GM19239 (cell line): ENCODE results near the gene CHEK1.
"Not testable (repeated sequence)": the region's sequence is repeated elsewhere in the genome, so short reads cannot be mapped to it uniquely, and the experiment has no call there.

ENCODE experiments used
- DNase-seq: peaks from one replicate; pipeline ENCODE4 v3.0.0; 2011; ENCODE audit warnings: low spot score; ENCODE audit not compliant: insufficient read length
- FAIRE-seq: peaks from 2 replicates; lab custom pipeline; 2011; peaks lifted over from hg19 to GRCh38; lab: Jason Lieb, UNC

CHEK1 gene

GRCh38 chr11:125624756-125625213 lies at the start of gene CHEK1:
CHEK1 (plus strand) TSS chr11:125625163; CDS start chr11:125626769, 1,606 bp downstream.
- no peak for DNase-seq
- no peak for FAIRE-seq

GRCh38 chr11:125577181-125577580 lies 47.8 kb upstream of the CHEK1 start:
- DNase-seq, FAIRE-seq: not testable (repeated sequence)

DNA sequence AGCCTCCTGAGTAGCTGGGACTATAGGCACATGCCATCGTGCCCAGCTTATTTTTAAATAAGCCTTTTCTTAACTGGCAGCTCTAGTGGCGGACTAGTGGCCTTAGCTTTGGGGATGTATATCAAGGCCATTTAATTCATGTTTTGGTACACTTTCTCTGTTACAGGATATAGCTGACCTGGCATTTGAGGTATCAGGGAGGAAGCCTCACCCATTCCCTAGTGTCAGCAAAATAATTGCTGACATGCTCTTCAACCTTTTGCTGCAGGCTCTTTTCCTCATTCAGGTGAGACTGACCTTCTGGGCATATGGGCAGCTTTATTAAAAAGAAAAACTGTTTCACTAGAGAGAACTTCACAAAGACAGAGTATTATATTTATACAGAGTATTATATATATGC lies 46.2 kb upstream of the CHEK1 start:
- no peak for DNase-seq
- FAIRE-seq: no peak

- no peak for FAIRE-seq
These were observed 45.2 kb upstream of the CHEK1 start for GRCh38 chr11:125579811-125580210.

DNA sequence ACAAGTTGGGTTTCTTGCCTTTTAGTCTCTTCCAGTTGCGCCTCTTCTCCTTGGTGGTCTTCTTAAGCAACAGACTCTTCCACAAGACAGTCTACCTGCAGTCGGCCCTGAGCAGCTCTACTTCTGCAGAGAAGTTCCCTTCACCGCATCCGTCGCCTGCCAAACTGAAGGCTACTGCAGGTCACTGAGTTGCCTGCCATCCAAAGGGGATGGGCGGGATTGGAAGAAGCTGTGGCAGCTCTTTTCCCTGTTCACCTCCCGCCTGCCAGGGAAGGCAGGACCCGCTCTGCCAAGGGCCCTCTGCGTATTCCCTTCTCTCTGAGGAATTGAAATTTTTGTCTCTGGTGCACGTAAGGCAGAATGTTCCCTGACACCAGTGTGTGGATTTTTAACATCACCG lies 41.5 kb upstream of the CHEK1 start:
- FAIRE-seq: no peak
- no peak for DNase-seq

More at GRCh38 chr11:125579811-125580210, 45.2 kb upstream of the CHEK1 start:
- no peak for DNase-seq

- FAIRE-seq (no peak), DNase-seq (no peak)
These were observed 39.5 kb upstream of the CHEK1 start for GRCh38 chr11:125585487-125585886.

DNA sequence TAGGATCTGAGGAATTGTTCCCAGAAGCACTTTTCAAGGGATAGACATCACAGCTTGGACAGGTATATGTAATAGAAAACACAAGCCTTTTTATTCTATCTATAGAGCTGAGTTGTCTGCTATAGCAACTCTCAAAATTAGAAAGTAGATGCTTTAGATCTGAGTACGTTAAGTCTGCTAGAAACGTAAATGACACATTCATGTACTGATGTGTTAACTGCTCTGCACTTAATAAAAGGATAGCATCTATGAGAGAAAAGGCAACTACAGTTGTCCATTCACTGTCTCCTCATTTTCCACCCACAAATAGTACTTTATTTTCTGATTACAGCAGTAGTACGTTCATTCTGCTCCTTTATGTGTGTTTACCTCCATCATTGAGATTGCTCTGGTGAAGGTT lies 38.3 kb upstream of the CHEK1 start:
- no peak for FAIRE-seq
- no peak for DNase-seq

GRCh38 chr11:125587480-125587879 lies 37.5 kb upstream of the CHEK1 start:
- DNase-seq (no peak), FAIRE-seq (no peak)

DNA sequence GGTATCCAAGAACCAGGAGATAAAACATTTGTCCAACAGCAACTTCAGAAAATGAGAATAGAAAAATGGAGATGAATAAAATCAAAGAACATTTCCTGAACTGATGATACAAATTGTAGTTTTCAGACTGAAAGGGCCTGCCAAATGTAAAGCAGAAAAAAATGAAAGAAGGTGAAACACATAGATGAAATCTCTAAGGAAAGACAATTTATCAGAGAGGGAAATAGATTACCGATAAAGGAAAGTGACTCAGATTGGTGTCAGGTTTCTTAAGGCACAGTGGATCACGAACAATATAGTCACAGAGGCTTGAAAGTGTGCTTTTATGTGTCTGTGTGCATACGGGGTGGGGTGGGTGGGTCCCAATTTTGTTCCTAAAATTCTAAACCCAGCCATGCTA lies 36.5 kb upstream of the CHEK1 start:
- DNase-seq (no peak), FAIRE-seq (no peak)

- FAIRE-seq (peak; percentile 65), DNase-seq (no peak)
These were observed 33.2 kb upstream of the CHEK1 start for GRCh38 chr11:125591649-125592304.

GRCh38 chr11:125592305-125593113 lies 32.5 kb upstream of the CHEK1 start, which contains the start of gene STT3A:
STT3A (plus strand) TSS chr11:125592852; CDS start chr11:125595916, 3,064 bp downstream.
- DNase-seq: peak; percentile 80
- FAIRE-seq: peak; percentile 98

- DNase-seq (no peak), FAIRE-seq (peak; percentile 45)
These were observed 31.7 kb upstream of the CHEK1 start for GRCh38 chr11:125593114-125593820.

- FAIRE-seq (no peak), DNase-seq (no peak)
These were observed 30.0 kb upstream of the CHEK1 start for GRCh38 chr11:125594958-125595357.

DNA sequence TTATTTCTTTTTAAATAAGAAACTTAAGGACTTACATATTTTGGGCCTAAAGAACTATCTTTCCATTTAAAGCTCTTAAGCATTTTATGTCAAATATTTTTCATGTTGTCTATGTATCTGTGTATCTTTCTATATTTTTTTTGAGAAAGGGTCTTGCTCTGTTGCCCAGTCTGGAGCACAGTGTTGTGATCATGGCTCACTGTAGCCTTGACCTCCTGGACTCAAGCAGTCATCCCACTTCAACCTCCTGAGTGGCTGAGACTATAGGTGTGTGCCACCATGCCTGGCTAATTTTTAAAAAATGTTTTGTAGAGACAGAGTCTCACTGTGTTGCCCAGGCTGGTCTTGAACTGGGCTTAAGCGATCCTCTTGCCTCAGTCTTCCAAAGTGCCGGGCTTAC lies 24.3 kb upstream of the CHEK1 start:
- FAIRE-seq (no peak), DNase-seq (no peak)

DNA sequence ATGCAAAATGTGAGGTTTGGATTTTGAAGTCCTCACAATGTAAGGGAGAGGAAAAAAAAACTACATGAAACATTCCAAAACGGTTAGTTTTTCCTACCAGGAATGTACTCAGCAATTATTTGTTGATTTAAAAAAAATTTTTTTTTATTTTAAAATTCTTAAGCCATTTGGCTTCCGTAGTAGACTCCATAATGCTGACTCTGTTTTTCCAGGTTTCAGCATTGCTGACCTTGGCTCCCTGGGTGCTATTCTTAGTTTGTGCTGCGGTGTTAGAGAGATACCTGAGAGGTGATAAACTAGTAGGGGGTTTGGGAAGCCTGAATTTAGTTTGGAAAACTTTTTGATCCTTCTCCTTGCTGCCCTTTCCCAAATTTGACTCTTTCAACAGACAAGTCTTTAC lies 21.8 kb upstream of the CHEK1 start:
- no peak for DNase-seq

GRCh38 chr11:125605417-125605816 lies 19.5 kb upstream of the CHEK1 start:
- FAIRE-seq (no peak), DNase-seq (no peak)

More for the DNA sequence above, 21.8 kb upstream of the CHEK1 start:
- no peak for FAIRE-seq

DNA sequence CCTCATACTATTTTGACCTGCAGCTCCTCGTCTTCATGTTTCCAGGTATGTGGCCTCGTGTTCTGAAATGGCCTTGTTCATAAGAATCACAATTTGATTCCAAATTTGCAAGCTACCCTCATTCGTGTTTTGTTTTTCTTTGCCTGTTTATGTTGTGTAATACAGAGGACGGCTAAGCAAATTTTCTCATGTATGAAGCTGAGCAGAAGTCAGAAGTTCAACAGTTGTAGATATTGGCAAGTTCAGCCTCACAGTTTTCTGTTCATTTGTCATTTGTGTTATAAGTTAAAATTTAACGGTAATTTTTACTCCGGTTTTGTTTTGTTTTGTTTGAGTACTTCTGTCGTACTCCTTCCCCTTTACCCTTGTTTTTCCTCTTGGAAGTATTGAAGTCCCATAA lies 15.4 kb upstream of the CHEK1 start:
- FAIRE-seq: no peak
- no peak for DNase-seq

GRCh38 chr11:125618383-125618782 lies 6.6 kb upstream of the CHEK1 start:
- DNase-seq: no peak
- FAIRE-seq: no peak

DNA sequence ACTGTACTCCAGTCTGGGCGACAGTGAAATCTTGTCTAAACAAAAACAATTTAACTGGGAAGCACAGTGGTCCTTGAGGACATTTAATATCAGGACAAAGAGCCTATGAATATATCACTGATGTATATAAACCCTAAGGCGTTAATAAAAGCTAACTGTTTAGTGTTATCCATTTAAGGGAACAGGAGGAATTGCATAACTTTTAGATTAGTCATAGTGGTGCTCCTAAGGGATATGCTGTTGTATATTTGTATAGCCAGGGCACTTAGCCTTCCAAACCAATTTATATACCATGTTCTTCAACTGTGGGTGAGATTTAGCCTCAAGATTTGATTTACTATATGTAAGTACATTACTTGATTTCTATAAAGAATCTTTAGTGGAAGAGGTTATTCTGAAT lies 3.0 kb upstream of the CHEK1 start:
- DNase-seq (no peak), FAIRE-seq (no peak)

DNA sequence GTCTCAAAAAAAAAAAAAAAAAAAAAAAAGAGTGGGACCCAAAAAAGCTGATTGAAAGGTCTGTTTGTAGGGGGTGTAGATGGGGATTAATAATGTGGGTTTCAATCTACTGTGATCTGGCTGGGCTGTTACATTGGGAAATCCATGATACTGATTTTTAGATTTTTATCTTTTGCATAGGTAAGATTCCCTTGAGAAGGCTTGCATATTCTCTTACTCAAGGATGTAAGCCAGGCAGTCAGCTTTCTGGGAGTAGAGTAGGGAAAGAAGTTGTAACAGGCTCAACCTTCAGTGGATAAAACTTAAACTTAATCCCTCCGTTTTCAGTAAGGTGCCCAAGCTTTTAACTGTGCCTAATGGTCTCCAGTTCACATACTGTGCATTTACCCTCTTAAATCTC lies 1.9 kb upstream of the CHEK1 start:
- no peak for FAIRE-seq

GRCh38 chr11:125625225-125625629 lies 264 bp downstream of the CHEK1 start:
- no peak for DNase-seq
- FAIRE-seq: no peak

More for the DNA sequence above, 1.9 kb upstream of the CHEK1 start:
- DNase-seq: no peak
